Stimulated activated CD4-positive, alpha-beta T cell treated with anti-CD3 and anti-CD28 coated beads, TNF-alpha, amount 100 ng/mL, for 1 hour (primary cell): ENCODE measurements around the gene CADPS2.
"Not testable (repeated sequence)": the region's sequence is repeated elsewhere in the genome, so short reads cannot be mapped to it uniquely, and the experiment has no call there.

Experiments
- DNase-seq, 3 donors: peaks; one replicate each; pipeline ENCODE4 v3.0.0-alpha.2; 2020; ENCODE audit warnings: low read depth in 3 of 3, low spot score in 1 of 3

Gene CADPS2

GRCh38 chr7:122717356-122718089, 168.7 kb downstream of the CADPS2 start:
- DNase-seq = no peak

GRCh38 chr7:122715183-122715582, 171.1 kb downstream of the CADPS2 start:
- DNase-seq = no peak

- no peak for DNase-seq
Measured at GRCh38 chr7:122710916-122711315, 175.3 kb downstream of the CADPS2 start.

- no peak for DNase-seq
Measured at GRCh38 chr7:122709930-122710646, 176.2 kb downstream of the CADPS2 start.

GRCh38 chr7:122706836-122707235, 179.4 kb downstream of the CADPS2 start:
- DNase-seq = no peak

GRCh38 chr7:122702872-122703510, 183.3 kb downstream of the CADPS2 start, which contains the start of gene RNF148:
Gene RNF148, minus strand, starts transcription at chr7:122702922. Its CDS starts 172 bp downstream, at chr7:122702750.
- DNase-seq = no peak

GRCh38 chr7:122699017-122699416, 187.2 kb downstream of the CADPS2 start, which contains the start of gene RNF133:
Gene RNF133, minus strand, starts transcription at chr7:122699117. Its CDS starts 199 bp downstream, at chr7:122698918.
- no peak for DNase-seq

GRCh38 chr7:122695816-122696215, 190.4 kb downstream of the CADPS2 start:
- DNase-seq = no peak

- DNase-seq = no peak
Measured at GRCh38 chr7:122694697-122695096, 191.6 kb downstream of the CADPS2 start.

- DNase-seq = no peak
Measured at GRCh38 chr7:122692769-122693309, 193.4 kb downstream of the CADPS2 start.

- no peak for DNase-seq
Measured at GRCh38 chr7:122691569-122692235, 194.6 kb downstream of the CADPS2 start.

GRCh38 chr7:122689346-122690109, 196.7 kb downstream of the CADPS2 start:
- no peak for DNase-seq

GRCh38 chr7:122688400-122688998, 197.8 kb downstream of the CADPS2 start:
- no peak for DNase-seq

GRCh38 chr7:122686360-122686878, 199.8 kb downstream of the CADPS2 start:
- no peak for DNase-seq

GRCh38 chr7:122684504-122684903, 201.8 kb downstream of the CADPS2 start:
- DNase-seq = no peak

GRCh38 chr7:122682815-122683550, 203.3 kb downstream of the CADPS2 start:
- DNase-seq = no peak

- DNase-seq = not testable (repeated sequence)
Measured at GRCh38 chr7:122681186-122681585, 205.1 kb downstream of the CADPS2 start.

- DNase-seq = no peak
Measured at GRCh38 chr7:122679813-122680212, 206.4 kb downstream of the CADPS2 start.

GRCh38 chr7:122679269-122679709, 207.0 kb downstream of the CADPS2 start:
- DNase-seq = not testable (repeated sequence)
